OCI-LY7 (cell line): ENCODE measurements around the gene PARD3B.

Source experiments
- EZH2phosphoT487 ChIP-seq: fragments of 200-600 bp; sonication (generic); IDR thresholded peaks from 2 replicates; pipeline ENCODE4 v1.6.1; 2018; ENCODE audit warnings: low read depth, borderline replicate concordance, mild to moderate bottlenecking, mixed run types, antibody characterized with exemption, low read length, moderate library complexity, mixed read lengths
- TF ChIP-seq, protein P1 (sequence below): fragments of 200-600 bp; sonication (generic); conservative IDR thresholded peaks from 2 replicates; pipeline ENCODE4 v1.5.1; 2014; ENCODE audit warnings: mild to moderate bottlenecking, antibody characterized with exemption, low read length, moderate library complexity, mixed read lengths

DNA sequence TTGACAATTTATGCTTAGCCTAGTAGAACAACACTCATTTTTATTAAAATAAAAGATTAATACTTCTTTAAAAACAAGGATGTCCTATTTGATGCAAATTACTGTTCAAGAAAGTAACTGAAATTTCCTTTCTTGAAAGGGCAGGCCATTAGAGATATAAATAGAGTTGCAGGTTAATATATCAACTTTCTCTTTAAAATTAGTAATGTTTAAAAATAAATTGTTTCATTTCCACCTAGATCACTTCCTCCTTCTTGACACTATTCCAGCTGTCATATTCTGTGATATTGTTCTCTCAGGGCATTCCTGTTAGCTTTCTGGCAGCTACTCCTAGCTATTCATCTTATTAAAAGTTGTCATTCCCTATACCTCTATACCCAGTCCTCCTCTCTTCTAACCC, 779.1 kb downstream of the PARD3B start:
- TF ChIP-seq, protein P1, sequence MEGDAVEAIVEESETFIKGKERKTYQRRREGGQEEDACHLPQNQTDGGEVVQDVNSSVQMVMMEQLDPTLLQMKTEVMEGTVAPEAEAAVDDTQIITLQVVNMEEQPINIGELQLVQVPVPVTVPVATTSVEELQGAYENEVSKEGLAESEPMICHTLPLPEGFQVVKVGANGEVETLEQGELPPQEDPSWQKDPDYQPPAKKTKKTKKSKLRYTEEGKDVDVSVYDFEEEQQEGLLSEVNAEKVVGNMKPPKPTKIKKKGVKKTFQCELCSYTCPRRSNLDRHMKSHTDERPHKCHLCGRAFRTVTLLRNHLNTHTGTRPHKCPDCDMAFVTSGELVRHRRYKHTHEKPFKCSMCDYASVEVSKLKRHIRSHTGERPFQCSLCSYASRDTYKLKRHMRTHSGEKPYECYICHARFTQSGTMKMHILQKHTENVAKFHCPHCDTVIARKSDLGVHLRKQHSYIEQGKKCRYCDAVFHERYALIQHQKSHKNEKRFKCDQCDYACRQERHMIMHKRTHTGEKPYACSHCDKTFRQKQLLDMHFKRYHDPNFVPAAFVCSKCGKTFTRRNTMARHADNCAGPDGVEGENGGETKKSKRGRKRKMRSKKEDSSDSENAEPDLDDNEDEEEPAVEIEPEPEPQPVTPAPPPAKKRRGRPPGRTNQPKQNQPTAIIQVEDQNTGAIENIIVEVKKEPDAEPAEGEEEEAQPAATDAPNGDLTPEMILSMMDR = no peak
- TF ChIP-seq EZH2phosphoT487 = no peak
